HCT116 (cell line): ENCODE results near the gene IRAK1BP1. TPM values are rescaled to one million over a fixed set of nuclear protein-coding genes. Genes with fewer than 3 reads are reported as not detected.
"Not testable (repeated sequence)": the region's sequence is repeated elsewhere in the genome, so short reads cannot be mapped to it uniquely, and the experiment has no call there.

ENCODE experiments used
- ATAC-seq: fragments of 200-7000 bp; cut with Tn5 transposase; 2 replicates; pipeline ENCODE4 v1.9.1; 2020; ENCODE audit warnings: mild to moderate bottlenecking, moderate library complexity
- BruUV-seq: library from RNA; stranded (reverse); fragments of 400-500 nt; replicated peaks from 2 replicates; lab custom pipeline; 2021; lab: Mats Ljungman, UMichigan
- CTCF ChIA-PET: fragments of 300-600 bp; sonication (Branson Sonifier 250); formaldehyde crosslinking; loops from one replicate; lab custom pipeline; 2021; ENCODE audit warnings: antibody characterized with exemption; lab: Charles Lee
- POLR2A ChIA-PET: fragments of 300-600, 350-600 bp; sonication (Branson Sonifier 250); formaldehyde crosslinking; loops from one replicate; lab custom pipeline; 2021; ENCODE audit warnings: antibody characterized with exemption; lab: Charles Lee
- RAD21 ChIA-PET, 2 experiments: fragments of 300-600 bp; sonication (Branson Sonifier 250); formaldehyde crosslinking; loops; one replicate each; lab custom pipeline; 2023; ENCODE audit warnings: low total read pairs in 2 of 2; ENCODE audit not compliant: uncharacterized antibody in 2 of 2, unreplicated experiment in 2 of 2, low non-redundant PET in 1 of 2; lab: Charles Lee
- DNase-seq: peaks from one replicate; pipeline ENCODE4 v3.0.0-alpha.2; 2010; ENCODE audit warnings: low read depth, low spot score
- H2AFZ ChIP-seq: fragments of 200-600 bp; shearing (Covaris generic), sonication (generic); 2 replicates; pipeline ENCODE4 v1.6.1; 2017; ENCODE audit warnings: low read depth, mixed run types, mixed read lengths, antibody characterized with exemption, low read length; ENCODE audit not compliant: poor library complexity, severe bottlenecking
- H3K27ac ChIP-seq: 2 replicates; pipeline ENCODE4 v1.5.1; 2012; ENCODE audit warnings: low read depth, low read length
- H3K27me3 ChIP-seq: fragments of 200-600 bp; sonication (generic); 2 replicates; pipeline ENCODE4 v1.6.1; 2016; ENCODE audit warnings: mixed run types, low read length, mixed read lengths; ENCODE audit not compliant: insufficient read depth
- H3K36me3 ChIP-seq, 2 experiments: fragments of 200-500 bp in 1 of 2; fragments of 200-600 bp in 1 of 2; sonication (Bioruptor generic) in 1 of 2; sonication (generic) in 1 of 2; 2 replicates each; pipeline versions ENCODE4 v1.5.1 to v1.6.1; 2014 to 2016; ENCODE audit warnings: low read length in 2 of 2, inconsistent platforms in 1 of 2, mixed read lengths in 1 of 2, mixed run types in 1 of 2; ENCODE audit not compliant: insufficient read depth in 2 of 2, control insufficient read depth in 1 of 2
- H3K4me1 ChIP-seq, 2 experiments: fragments of 200-600 bp in 1 of 2; sonication (generic) in 1 of 2; 2 replicates each; pipeline versions ENCODE4 v1.5.1 to v1.6.1; 2012 to 2017; ENCODE audit warnings: low read length in 2 of 2, inconsistent platforms in 1 of 2, mild to moderate bottlenecking in 1 of 2, mixed read lengths in 1 of 2, mixed run types in 1 of 2, moderate library complexity in 1 of 2; ENCODE audit not compliant: insufficient read depth in 2 of 2, control insufficient read depth in 1 of 2
- H3K4me2 ChIP-seq: fragments of 200-600 bp; sonication (generic); 2 replicates; pipeline ENCODE4 v1.6.1; 2017; ENCODE audit warnings: mixed run types, low read length, mixed read lengths
- H3K4me3 ChIP-seq, 2 experiments: fragments of 200-600 bp in 1 of 2; sonication (generic) in 1 of 2; replicated peaks in 1 of 2; 2 replicates each; pipeline ENCODE4 v1.5.1; 2011 to 2016; ENCODE audit warnings: low read length in 2 of 2, control low read depth in 1 of 2, low read depth in 1 of 2, mild to moderate bottlenecking in 1 of 2, mixed read lengths in 1 of 2, mixed run types in 1 of 2
- H3K79me2 ChIP-seq: fragments of 200-600 bp; sonication (generic); 2 replicates; pipeline ENCODE4 v1.6.1; 2017; ENCODE audit warnings: mild to moderate bottlenecking, mixed run types, low read length, moderate library complexity, mixed read lengths; ENCODE audit not compliant: insufficient read depth
- H3K9ac ChIP-seq: fragments of 200-600 bp; sonication (generic); 2 replicates; pipeline ENCODE4 v1.6.1; 2016; ENCODE audit warnings: low read length, mixed read lengths
- H3K9me2 ChIP-seq: fragments of 200-600 bp; sonication (generic), shearing (Covaris generic); 2 replicates; pipeline ENCODE4 v1.6.1; 2017; ENCODE audit warnings: mixed run types, mild to moderate bottlenecking, moderate library complexity; ENCODE audit not compliant: insufficient read depth
- H3K9me3 ChIP-seq, 2 experiments: fragments of 200-500 bp in 1 of 2; fragments of 200-600 bp in 1 of 2; sonication (Bioruptor generic) in 1 of 2; sonication (generic) in 1 of 2; 2 replicates each; pipeline ENCODE4 v1.6.1; 2014 to 2017; ENCODE audit warnings: low read length in 2 of 2, mixed read lengths in 2 of 2, inconsistent platforms in 1 of 2, low read depth in 1 of 2, mild to moderate bottlenecking in 1 of 2, mixed run types in 1 of 2, moderate library complexity in 1 of 2; ENCODE audit not compliant: control insufficient read depth in 1 of 2, insufficient read depth in 1 of 2
- H4K20me1 ChIP-seq: fragments of 200-600 bp; sonication (generic), shearing (Covaris generic); 2 replicates; pipeline ENCODE4 v1.6.1; 2017; ENCODE audit warnings: mixed run types, mild to moderate bottlenecking, moderate library complexity; ENCODE audit not compliant: insufficient read depth
- CBX3 ChIP-seq: IDR thresholded peaks from 2 replicates; pipeline ENCODE4 v1.6.1; 2012; ENCODE audit warnings: low read depth
- ELF1 ChIP-seq: IDR thresholded peaks from 2 replicates; pipeline ENCODE4 v1.6.1; 2012; ENCODE audit warnings: low read depth, borderline replicate concordance
- EZH2 ChIP-seq: fragments of 200-600 bp; sonication (generic); IDR thresholded peaks from 2 replicates; pipeline ENCODE4 v1.6.1; 2017; ENCODE audit warnings: antibody characterized with exemption, mixed run types
- JUND ChIP-seq: IDR thresholded peaks from 2 replicates; pipeline ENCODE4 v1.6.1; 2012
- MAX ChIP-seq: IDR thresholded peaks from 2 replicates; pipeline ENCODE4 v1.6.1; 2012
- intact Hi-C: fragments of 100-400 bp; cut with micrococcal nuclease; formaldehyde crosslinking; loops from 2 replicates; pipeline ENCODE4 v1.10.0; 2022
- total RNA-seq: library from RNA; stranded (reverse); gene quantifications from one replicate; pipeline ENCODE4 v1.2.1, GENCODE V29; 2021; ENCODE audit not compliant: unreplicated experiment
- TF ChIP-seq, protein P1 (sequence below), 3 experiments: fragments of 200-600 bp in 1 of 3; sonication (generic) in 1 of 3; IDR thresholded peaks in 2 of 3; conservative IDR thresholded peaks in 1 of 3; 2 replicates each; pipeline ENCODE4 v1.5.1; 2012 to 2017; ENCODE audit warnings: low read depth in 2 of 3, low read length in 2 of 3, antibody characterized with exemption in 1 of 3, borderline replicate concordance in 1 of 3, control low read depth in 1 of 3, mild to moderate bottlenecking in 1 of 3, mixed read lengths in 1 of 3, mixed run types in 1 of 3, moderate library complexity in 1 of 3; ENCODE audit not compliant: insufficient read depth in 1 of 3

Gene IRAK1BP1
- total RNA-seq, 1 experiment from 2014 or later, result 5.4 TPM

- Histone ChIP-seq H3K9me3 (no peaks in the 10 kb centered on the region), H3K27me3 (no peaks in the 10 kb centered on the region), H3K4me1 (no peaks in the 10 kb centered on the region), H4K20me1 (no peaks in the 10 kb centered on the region), H3K9me2 (no peaks in the 10 kb centered on the region), H3K36me3 (no peaks in the 10 kb centered on the region), H3K4me3 (no peak overlapping the region), H3K27ac (no peak overlapping the region), H3K9ac (no peak overlapping the region), H3K4me2 (no peak overlapping the region), H2AFZ (no peak overlapping the region), H3K79me2 (no peaks in the 10 kb centered on the region)
- no peak for TF ChIP-seq JUND
- intact Hi-C loops, result no loop called here
- RAD21 ChIA-PET, result no interaction called here
- POLR2A ChIA-PET, result no interaction called here
- ATAC-seq, result no peak
- CTCF ChIA-PET, result no interaction called here
- DNase-seq, result no peak
- no TSS peak for BruUV-seq
These were observed 49.1 kb downstream of the IRAK1BP1 start for GRCh38 chr6:78916411-78916810.

DNA sequence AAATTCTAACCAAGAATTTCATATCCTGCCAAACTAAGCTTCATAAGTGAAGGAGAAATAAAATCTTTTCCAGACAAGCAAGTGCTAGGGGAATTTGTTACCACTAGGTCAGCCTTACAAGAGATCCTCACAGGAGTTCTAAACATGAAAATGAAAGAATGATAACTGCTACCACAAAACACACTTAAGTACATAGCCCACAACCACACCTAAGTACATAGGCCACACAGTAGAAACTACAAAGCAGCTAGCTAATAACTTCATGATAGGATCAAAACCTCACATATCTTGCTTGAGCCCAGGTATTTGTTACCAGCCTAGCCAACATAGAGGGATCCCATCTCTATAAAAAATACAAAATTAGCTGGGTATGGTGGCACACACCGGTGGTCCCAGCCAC, 50.4 kb downstream of the IRAK1BP1 start:
- Histone ChIP-seq H3K4me2 (no peak overlapping the region), H3K4me3 (no peak overlapping the region), H3K27me3 (no peaks in the 10 kb centered on the region), H3K9me3 (no peaks in the 10 kb centered on the region), H3K4me1 (no peaks in the 10 kb centered on the region), H3K36me3 (no peaks in the 10 kb centered on the region), H3K9ac (no peak overlapping the region), H4K20me1 (no peaks in the 10 kb centered on the region), H2AFZ (no peak overlapping the region), H3K79me2 (no peaks in the 10 kb centered on the region), H3K9me2 (no peaks in the 10 kb centered on the region), H3K27ac (no peak overlapping the region)
- ChIA-PET RAD21 (no interaction called here), POLR2A (no interaction called here), CTCF (no interaction called here)
- TF ChIP-seq EZH2 (no peak), CBX3 (no peak), ELF1 (no peak), MAX (no peak)
- TF ChIP-seq, protein P1, sequence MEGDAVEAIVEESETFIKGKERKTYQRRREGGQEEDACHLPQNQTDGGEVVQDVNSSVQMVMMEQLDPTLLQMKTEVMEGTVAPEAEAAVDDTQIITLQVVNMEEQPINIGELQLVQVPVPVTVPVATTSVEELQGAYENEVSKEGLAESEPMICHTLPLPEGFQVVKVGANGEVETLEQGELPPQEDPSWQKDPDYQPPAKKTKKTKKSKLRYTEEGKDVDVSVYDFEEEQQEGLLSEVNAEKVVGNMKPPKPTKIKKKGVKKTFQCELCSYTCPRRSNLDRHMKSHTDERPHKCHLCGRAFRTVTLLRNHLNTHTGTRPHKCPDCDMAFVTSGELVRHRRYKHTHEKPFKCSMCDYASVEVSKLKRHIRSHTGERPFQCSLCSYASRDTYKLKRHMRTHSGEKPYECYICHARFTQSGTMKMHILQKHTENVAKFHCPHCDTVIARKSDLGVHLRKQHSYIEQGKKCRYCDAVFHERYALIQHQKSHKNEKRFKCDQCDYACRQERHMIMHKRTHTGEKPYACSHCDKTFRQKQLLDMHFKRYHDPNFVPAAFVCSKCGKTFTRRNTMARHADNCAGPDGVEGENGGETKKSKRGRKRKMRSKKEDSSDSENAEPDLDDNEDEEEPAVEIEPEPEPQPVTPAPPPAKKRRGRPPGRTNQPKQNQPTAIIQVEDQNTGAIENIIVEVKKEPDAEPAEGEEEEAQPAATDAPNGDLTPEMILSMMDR (IDR thresholded peaks at IDR 0.05 in 2 of 3, conservative IDR thresholded peaks at IDR 0.05 in 1 of 3; ENCODE audit: borderline replicate concordance in 1 of 3, insufficient read depth in 1 of 3, low read depth in 2 of 3, low read length in 2 of 3), result no peak
- BruUV-seq, result no TSS peak
- ATAC-seq (no peak), DNase-seq (no peak)
- intact Hi-C loops, result no loop called here

- RAD21 ChIA-PET, H2AFZ ChIP-seq, POLR2A ChIA-PET, H3K4me2 ChIP-seq, H3K9me2 ChIP-seq, H3K27me3 ChIP-seq, H3K4me3 ChIP-seq, H3K9me3 ChIP-seq, H3K79me2 ChIP-seq, H4K20me1 ChIP-seq, BruUV-seq, intact Hi-C loops, H3K9ac ChIP-seq, H3K27ac ChIP-seq, DNase-seq, H3K36me3 ChIP-seq, ATAC-seq, H3K4me1 ChIP-seq, CTCF ChIA-PET: not testable (repeated sequence)
These were observed 53.8 kb downstream of the IRAK1BP1 start for GRCh38 chr6:78921168-78921567.
